Endometrial microvascular endothelial cells (primary cell): Measurements from ENCODE around the gene SLC9C2. TPM values are rescaled to one million over a fixed set of nuclear protein-coding genes. Genes with fewer than 3 reads are reported as not detected.
"Not testable (repeated sequence)": the region's sequence is repeated elsewhere in the genome, so short reads cannot be mapped to it uniquely, and the experiment has no call there.

Experiments used
- in situ Hi-C: cut with HindIII; loops from 2 replicates; pipeline ENCODE4 v1.10.0; 2017; ENCODE audit warnings: low sequenced_read_pairs, low pct_unique_long_range_greater_than_20kb; ENCODE audit errors: inconsistent ontology term
- total RNA-seq: library from RNA; depleted of rRNA; stranded (reverse); fragments of >200 nt; gene quantifications from one replicate; pipeline ENCODE4 v1.2.3, GENCODE V29; 2015; ENCODE audit errors: inconsistent ontology term

The SLC9C2 gene
- total RNA-seq, 1 donor from 2014 or later, result not detected

DNA sequence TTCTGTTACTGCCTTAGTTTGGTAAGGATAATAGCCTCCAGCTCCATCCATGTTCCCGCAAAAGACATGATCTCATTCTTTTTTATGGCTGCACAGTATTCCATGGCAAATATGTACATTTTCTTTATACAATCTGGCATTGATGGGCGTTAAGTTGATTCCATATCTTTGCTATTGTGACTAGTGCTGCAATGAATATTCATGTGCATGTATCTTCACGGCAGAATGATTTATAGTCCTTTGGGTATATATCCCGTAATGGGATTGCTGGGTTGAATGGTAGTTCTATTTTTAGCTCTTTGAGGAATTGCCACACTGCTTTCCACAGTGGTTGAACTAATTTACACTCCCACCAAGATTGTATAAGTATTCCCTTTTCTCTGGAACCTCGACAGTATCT is 11.7 kb downstream of the SLC9C2 start:
- in situ Hi-C loops, result not testable (repeated sequence)

DNA sequence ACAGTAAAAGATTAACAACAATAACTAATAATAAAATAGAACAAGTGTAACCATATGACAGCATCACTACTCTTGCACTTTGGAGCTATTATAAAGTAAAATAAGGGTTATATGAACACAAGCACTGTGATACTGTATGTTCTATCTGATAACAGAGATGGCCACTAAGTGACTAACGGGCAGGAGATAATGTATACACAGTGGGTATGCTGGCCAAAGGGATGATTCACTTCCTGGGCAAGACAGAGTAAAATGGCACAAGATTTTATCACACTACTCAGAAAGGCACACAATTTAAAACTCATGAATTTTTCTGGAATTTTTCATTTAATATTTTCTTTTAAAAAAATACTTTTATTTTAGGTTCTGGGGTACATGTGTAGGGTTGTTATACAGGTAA is 12.3 kb downstream of the SLC9C2 start:
- in situ Hi-C loops, result no loop called here

- in situ Hi-C loops, result no loop called here
Observed at GRCh38 chr1:173581383-173582079, 21.3 kb downstream of the SLC9C2 start.

DNA sequence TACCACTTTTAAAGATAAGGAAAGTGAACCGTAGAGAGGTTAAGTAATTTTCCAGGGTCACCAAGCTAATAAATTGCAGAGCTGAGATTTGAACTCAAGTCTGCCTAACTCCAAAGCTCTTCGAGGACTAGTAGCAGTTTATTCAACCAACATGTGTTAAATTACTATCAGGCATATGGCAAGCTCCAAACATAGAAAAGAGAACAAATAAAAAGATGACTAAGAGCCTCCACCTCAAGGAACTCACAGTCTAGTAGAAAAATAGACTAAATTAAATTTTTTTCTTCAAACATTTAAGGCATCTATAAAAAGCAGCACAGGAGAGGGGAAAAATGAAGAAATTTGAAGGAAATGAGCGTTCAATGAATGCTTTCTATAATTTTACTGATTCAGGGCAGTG is 22.2 kb downstream of the SLC9C2 start:
- in situ Hi-C loops, result no loop called here

DNA sequence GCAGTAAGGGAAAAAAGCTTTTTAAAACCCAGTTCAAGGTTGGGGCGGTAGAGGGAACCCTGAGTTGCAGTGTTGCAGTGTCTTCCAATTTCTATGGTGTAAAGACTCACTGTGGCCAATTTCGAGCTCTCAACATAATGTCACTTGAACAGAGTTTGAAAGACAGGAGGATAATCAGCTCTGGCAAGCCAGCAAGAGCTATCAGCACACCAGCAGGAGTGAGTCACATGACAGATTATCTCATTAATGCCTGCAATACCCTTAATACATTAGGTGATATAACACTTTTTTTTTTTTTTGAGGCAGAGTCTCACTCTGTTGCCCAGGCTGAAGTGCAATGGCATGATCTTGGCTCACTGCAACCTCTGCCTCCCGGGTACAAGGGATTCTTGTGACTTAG is 22.8 kb downstream of the SLC9C2 start:
- in situ Hi-C loops, result no loop called here

- in situ Hi-C loops, result no loop called here
Observed at GRCh38 chr1:173573596-173573995, 29.3 kb downstream of the SLC9C2 start.

GRCh38 chr1:173572201-173572873 is 30.5 kb downstream of the SLC9C2 start:
- in situ Hi-C loops, result no loop called here

DNA sequence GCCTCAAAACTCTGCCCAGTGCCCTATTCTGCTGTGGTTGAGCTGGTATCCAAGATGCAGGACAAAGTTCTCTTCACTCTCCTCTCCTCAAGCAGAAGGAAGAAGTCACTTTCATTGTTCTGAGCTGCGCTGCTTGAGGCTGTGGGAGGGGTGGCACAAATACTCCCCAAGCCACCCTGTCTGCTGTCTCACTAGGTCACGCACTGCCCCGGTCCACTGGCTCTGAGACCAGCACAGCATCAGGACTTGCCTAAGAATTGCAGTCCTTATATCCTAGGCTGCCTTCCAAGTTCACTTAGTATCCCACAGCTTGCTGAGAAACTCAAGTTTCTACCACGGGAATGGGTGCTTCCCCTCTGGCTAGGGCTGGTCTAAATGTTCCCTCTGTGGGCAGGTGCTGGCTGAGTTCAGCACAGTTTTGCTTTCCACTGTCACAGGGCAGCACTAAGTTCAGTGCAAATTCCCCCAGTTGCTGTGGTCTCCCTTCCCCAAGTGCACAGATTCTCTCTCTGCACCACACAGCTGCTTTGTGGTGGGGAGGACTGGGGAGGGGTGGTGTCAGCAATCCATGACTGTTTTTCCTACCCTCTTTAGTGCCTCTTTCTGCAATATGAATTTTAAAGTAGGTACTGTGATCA is 32.4 kb downstream of the SLC9C2 start:
- in situ Hi-C loops, result no loop called here

GRCh38 chr1:173568483-173568882 is 34.4 kb downstream of the SLC9C2 start:
- in situ Hi-C loops, result no loop called here

DNA sequence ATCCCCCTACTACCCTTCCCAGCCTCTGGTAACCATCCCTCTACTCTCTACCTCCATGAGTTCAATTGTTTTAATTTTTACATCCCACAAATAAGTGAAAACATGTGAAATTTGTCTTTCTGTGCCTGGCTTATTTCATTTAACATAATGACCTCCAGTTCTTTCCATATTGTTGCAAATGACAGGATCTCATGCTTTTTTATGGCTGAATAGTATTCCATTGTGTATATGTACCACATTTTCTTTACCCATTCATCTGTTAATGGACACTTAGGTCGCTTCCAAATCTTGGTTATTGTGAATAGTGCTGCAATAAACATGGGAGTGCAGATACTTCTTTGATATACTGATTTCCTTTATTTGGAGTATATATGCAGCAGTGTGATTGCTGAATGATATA is 39.0 kb downstream of the SLC9C2 start:
- in situ Hi-C loops, result not testable (repeated sequence)

DNA sequence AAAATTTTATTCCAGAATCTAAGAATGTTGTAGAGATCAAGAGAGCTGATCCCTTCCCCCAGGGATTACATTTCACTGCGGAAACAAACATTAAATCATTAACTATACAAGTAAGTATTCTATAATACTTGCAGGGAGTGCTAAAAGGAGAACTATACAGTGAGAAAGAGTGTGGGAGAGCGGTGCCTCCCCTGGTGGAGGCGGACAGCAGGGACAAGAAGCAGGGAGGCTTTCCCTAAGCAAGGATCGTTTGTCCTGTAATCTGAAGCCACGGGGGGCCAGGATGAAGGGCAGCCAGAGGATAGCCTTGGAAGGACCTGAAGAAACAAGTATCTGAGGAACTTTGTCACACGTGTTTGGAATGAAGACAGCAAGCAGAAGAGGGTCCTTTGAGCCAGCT is 40.1 kb downstream of the SLC9C2 start:
- in situ Hi-C loops, result no loop called here

DNA sequence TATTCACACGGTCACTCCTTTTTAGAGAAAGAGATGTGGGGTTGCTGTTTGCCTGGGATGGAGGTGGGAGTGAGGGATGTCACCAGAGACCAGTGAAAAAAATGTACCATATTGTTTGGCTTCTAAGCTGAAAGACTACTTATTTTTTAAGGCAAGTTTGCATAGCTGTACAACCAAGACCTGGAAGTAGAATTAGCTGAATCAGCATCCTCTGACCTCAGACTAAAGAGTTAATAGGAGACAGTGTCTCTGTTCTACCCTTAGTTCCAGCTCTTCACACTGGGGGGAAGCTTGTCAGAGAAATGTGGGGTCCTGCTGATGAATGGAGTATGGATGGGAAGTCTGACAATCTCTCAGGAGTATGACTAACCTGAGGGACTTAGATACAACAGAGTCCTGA is 41.6 kb downstream of the SLC9C2 start:
- in situ Hi-C loops, result no loop called here

- in situ Hi-C loops, result no loop called here
Observed at GRCh38 chr1:173560285-173560880, 42.5 kb downstream of the SLC9C2 start.

DNA sequence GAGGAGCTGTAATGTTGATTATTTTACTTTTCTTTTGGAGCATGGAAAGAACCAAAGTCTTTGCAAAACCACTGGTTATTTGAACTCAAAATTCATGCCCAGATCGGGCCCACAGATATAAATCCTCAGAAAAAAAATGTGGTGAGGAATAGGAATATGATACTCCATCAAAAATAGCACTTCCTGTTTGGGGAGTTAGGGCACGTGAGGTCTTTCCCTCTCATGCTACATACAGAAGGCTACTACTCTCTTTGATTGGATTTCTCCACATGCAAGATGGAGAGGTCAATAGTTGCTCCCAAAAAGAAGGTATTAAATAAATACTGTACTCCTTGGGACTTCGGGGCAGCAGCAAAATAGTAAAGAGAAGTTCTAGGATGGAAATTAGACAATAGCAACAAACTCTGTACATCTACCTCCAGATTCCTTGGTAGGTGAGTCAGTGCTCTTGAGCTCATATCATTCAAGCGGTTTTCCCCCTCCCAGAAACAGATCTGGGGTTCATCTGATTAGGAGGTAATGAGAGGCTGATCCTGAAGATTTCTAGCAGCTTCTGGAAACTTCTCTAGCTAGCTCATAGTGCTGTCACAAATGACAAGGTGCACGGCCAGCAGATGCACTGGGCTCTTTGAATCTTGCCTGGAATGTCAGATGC is 47.1 kb downstream of the SLC9C2 start:
- in situ Hi-C loops, result no loop called here

- in situ Hi-C loops, result no loop called here
Observed at GRCh38 chr1:173554541-173555250, 48.2 kb downstream of the SLC9C2 start.

GRCh38 chr1:173554089-173554488 is 48.8 kb downstream of the SLC9C2 start:
- in situ Hi-C loops, result no loop called here

DNA sequence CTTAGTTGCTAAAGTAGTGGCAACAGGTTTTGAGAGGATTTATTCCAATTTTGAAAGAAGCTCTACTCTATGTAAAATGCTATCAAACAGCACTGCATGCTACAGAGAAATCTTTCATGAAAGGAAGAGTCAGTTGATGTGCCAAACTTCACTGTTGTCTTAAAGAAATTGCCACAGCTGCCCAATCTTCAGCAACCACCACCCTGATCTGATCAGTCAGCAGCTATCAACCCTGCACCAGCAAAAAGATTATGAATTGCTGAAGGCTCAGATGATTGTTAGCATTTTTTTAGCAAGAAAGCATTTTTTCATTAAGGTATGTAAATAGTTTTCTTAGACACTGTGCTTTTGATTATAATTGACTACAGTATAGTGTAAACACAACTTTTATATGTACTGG is 49.6 kb downstream of the SLC9C2 start:
- in situ Hi-C loops, result no loop called here

DNA sequence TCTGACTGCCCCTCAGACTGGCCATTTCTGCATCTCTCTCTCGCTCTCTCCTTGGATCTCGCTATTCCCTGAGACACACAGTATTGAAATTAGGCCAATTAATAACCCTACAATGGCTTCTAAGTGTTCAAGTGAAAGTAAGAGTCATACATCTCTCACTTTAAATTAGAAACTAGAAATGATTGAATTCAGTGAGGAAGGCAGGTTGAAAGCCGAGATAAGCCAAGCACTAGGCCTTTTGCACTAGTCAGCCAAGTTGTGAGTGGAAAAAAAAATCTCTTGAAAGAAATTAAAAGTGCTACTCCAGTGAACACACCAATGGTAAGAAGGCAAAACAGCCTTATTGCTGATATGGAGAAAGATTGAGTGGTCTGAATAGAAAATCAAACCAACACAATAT is 51.2 kb downstream of the SLC9C2 start:
- in situ Hi-C loops, result no loop called here

DNA sequence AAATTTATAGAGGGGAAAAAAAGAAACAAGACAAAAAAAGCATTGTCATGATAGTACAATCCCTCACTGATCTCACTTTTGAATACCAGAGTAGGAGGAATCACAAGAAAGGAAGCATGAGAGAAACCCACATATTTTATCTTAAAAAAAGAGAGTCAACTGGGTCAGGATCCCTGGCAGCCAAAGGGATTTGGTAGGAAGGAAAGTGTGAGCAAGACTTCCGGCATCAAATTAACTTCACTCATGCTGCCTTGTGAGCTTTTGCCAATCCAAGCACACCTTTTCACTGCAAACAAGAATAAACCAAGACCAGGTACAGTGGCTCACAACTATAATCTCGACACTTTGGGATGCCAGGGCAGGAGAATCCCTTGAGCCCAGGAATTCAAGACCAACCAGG is 53.1 kb downstream of the SLC9C2 start:
- in situ Hi-C loops, result no loop called here
